GM12878 (cell line): Measurements from ENCODE around the gene RAPH1. TPM values are rescaled to one million over a fixed set of nuclear protein-coding genes. Genes with fewer than 3 reads are reported as not detected.

Experiments
- ATAC-seq: fragments of 200-7000 bp; cut with Tn5 transposase; 3 replicates; pipeline ENCODE4 v1.9.1; 2020; ENCODE audit warnings: mild to moderate bottlenecking, moderate library complexity
- BruUV-seq: library from RNA; stranded (reverse); fragments of 400-500 nt; replicated peaks from 2 replicates; lab custom pipeline; 2021; lab: Mats Ljungman, UMichigan
- CTCF ChIA-PET: fragments of 300-600 bp; sonication (Branson Sonifier 250); formaldehyde crosslinking; extraction: SDS; loops from one replicate; lab custom pipeline; 2021; ENCODE audit warnings: inconsistent platforms; lab: Yijun Ruan, JAX
- POLR2A ChIA-PET: fragments of 350-600 bp; formaldehyde crosslinking; extraction: SDS; loops from one replicate; lab custom pipeline; 2021; ENCODE audit warnings: inconsistent platforms; lab: Charles Lee
- RAD21 ChIA-PET: fragments of 300-600 bp; sonication (Branson Sonifier 250); formaldehyde crosslinking; loops from one replicate; lab custom pipeline; 2023; ENCODE audit warnings: antibody characterized with exemption; ENCODE audit not compliant: unreplicated experiment; lab: Charles Lee
- SMC1A ChIA-PET: fragments of 300-600 bp; sonication (Branson Sonifier 250); formaldehyde crosslinking; loops from one replicate; lab custom pipeline; 2023; ENCODE audit not compliant: unreplicated experiment, uncharacterized antibody; lab: Charles Lee
- DNase-seq: peaks from one replicate; pipeline ENCODE4 v3.0.0-alpha.2; 2011; ENCODE audit warnings: low read depth, low spot score
- FAIRE-seq: peaks from 3 replicates; lab custom pipeline; 2011; peaks lifted over from hg19 to GRCh38; lab: Jason Lieb, UNC
- H2AFZ ChIP-seq: 2 replicates; pipeline ENCODE4 v1.6.0; 2011; ENCODE audit warnings: low read depth, low read length, control low read depth; ENCODE audit not compliant: control insufficient read depth
- H3K27ac ChIP-seq: 2 replicates; pipeline ENCODE4 v1.5.1; 2011; ENCODE audit warnings: control low read depth; ENCODE audit not compliant: control insufficient read depth, insufficient read depth
- H3K27me3 ChIP-seq, 2 experiments: replicated peaks in 1 of 2; 2 replicates each; pipeline versions ENCODE4 v1.6.0 to v1.6.1; 2011; ENCODE audit warnings: low read length in 1 of 2; ENCODE audit not compliant: control insufficient read depth in 2 of 2, insufficient read depth in 2 of 2
- H3K36me3 ChIP-seq, 2 experiments: 2 replicates each; pipeline ENCODE4 v1.5.1; 2011; ENCODE audit warnings: low read length in 1 of 2; ENCODE audit not compliant: control insufficient read depth in 2 of 2, insufficient read depth in 2 of 2
- H3K4me1 ChIP-seq: 2 replicates; pipeline ENCODE4 v1.6.1; 2011; ENCODE audit warnings: mild to moderate bottlenecking, low read length, moderate library complexity, mixed read lengths; ENCODE audit not compliant: control insufficient read depth, insufficient read depth
- H3K4me2 ChIP-seq: 2 replicates; pipeline ENCODE4 v1.6.0; 2011; ENCODE audit warnings: control low read depth; ENCODE audit not compliant: control insufficient read depth, insufficient read depth
- H3K4me3 ChIP-seq: fragments of 200-600 bp; sonication (generic); 2 replicates; pipeline ENCODE4 v1.5.1; 2016
- H3K79me2 ChIP-seq: 2 replicates; pipeline ENCODE4 v1.6.0; 2011; ENCODE audit warnings: low read length; ENCODE audit not compliant: control insufficient read depth, insufficient read depth
- H3K9ac ChIP-seq: 2 replicates; pipeline ENCODE4 v1.8.0; 2011; ENCODE audit warnings: low read length, control low read depth, mixed read lengths; ENCODE audit not compliant: control insufficient read depth, insufficient read depth
- H3K9me3 ChIP-seq: replicated peaks from 3 replicates; pipeline ENCODE4 v1.5.1; 2011; ENCODE audit warnings: mild to moderate bottlenecking, low read length; ENCODE audit not compliant: control insufficient read depth, insufficient read depth
- H4K20me1 ChIP-seq: 2 replicates; pipeline ENCODE4 v1.6.0; 2011; ENCODE audit not compliant: control insufficient read depth, insufficient read depth
- BCLAF1 ChIP-seq: fragments of 450-650 bp; IDR thresholded peaks from 2 replicates; pipeline ENCODE4 v1.6.1; 2017; ENCODE audit warnings: antibody characterized with exemption, mild to moderate bottlenecking, moderate library complexity
- JUNB ChIP-seq: IDR thresholded peaks from 2 replicates; pipeline ENCODE4 v1.6.1; 2016; ENCODE audit warnings: antibody characterized with exemption, mild to moderate bottlenecking
- NFYA ChIP-seq: IDR thresholded peaks from 2 replicates; pipeline ENCODE4 v1.6.1; 2011; ENCODE audit warnings: low read depth, mild to moderate bottlenecking, low read length, improper control_type of control experiment, borderline replicate concordance
- PAX8 ChIP-seq: fragments of 450-650 bp; IDR thresholded peaks from 2 replicates; pipeline ENCODE4 v1.6.1; 2017; ENCODE audit warnings: mild to moderate bottlenecking, moderate library complexity
- RELA ChIP-seq: fragments of 450-650 bp; IDR thresholded peaks from 2 replicates; pipeline ENCODE4 v1.8.0; 2014; ENCODE audit warnings: borderline replicate concordance; ENCODE audit not compliant: partially characterized antibody
- SMARCA5 ChIP-seq: fragments of 450-650 bp; IDR thresholded peaks from 2 replicates; pipeline ENCODE4 v1.6.1; 2017; ENCODE audit warnings: mild to moderate bottlenecking
- ZSCAN29 ChIP-seq: fragments of 450-650 bp; IDR thresholded peaks from 2 replicates; pipeline ENCODE4 v1.6.1; 2017; ENCODE audit warnings: mild to moderate bottlenecking, moderate library complexity
- WGBS: methylation state at CpG from one replicate; pipeline ENCODE4 v1.1.6; 2016; ENCODE audit warnings: low lambda C conversion rate; ENCODE audit not compliant: insufficient replicate concordance, insufficient coverage; ENCODE audit errors: missing lambda C conversion rate; 5-methylcytosine and 5-hydroxymethylcytosine counted together
- in situ Hi-C: fragments of 300-500 bp; cut with MboI; formaldehyde crosslinking; loops from 9 replicates; pipeline ENCODE4 v1.14.3; 2018; ENCODE audit warnings: mixed read lengths
- intact Hi-C: fragments of 100-400 bp; cut with micrococcal nuclease; formaldehyde crosslinking; loops from one replicate; pipeline ENCODE4 v1.14.2; 2022; ENCODE audit not compliant: unreplicated experiment
- polyA plus RNA-seq, 11 experiments: library from polyadenylated mRNA; depleted of rRNA in 4 of 11; unstranded in 6 of 11; stranded (reverse) in 5 of 11; fragments of >200 nt; fragmentation: Nextera tagmentation in 4 of 11; fragmentation: Illumina TruSeq in 1 of 11; extraction: Ambion mirVana in 4 of 11; extraction: Trizol in 1 of 11; gene quantifications; 1 replicate in 1 of 11; 2 replicates in 10 of 11; pipeline versions ENCODE4 v1.2.1 to v1.2.3, GENCODE V29; 2011 to 2016; ENCODE audit warnings: inconsistent platforms in 2 of 11, missing spikeins in 2 of 11, low read depth in 1 of 11
- total RNA-seq, 4 experiments: library from RNA; depleted of rRNA in 3 of 4; stranded (reverse); fragments of >200 nt in 3 of 4; fragmentation: Illumina TruSeq in 1 of 4; extraction: Trizol in 1 of 4; gene quantifications; 2 replicates each; pipeline versions ENCODE4 v1.2.1 to v1.2.3, GENCODE V29; 2013 to 2021

The RAPH1 gene
- total and polyA plus RNA-seq, 10 of the 15 experiments (the other 5 are each of a cell fraction or from before 2014, with no cell fraction given): 0.09 to 0.90 (median 0.21) TPM; not detected in 7

- Histone ChIP-seq H3K79me2 (no peaks in the 10 kb centered on the region), H3K9me3 (no peaks in the 10 kb centered on the region; the same call in 1 of the 3 replicates), H3K27ac (no peak overlapping the region), H3K4me1 (peaks cover 5% of the 10 kb centered on the region; the same call in 1 of the 2 replicates), H2AFZ (no peak overlapping the region), H3K36me3 (no peaks in the 10 kb centered on the region), H3K4me2 (no peak overlapping the region), H4K20me1 (no peaks in the 10 kb centered on the region), H3K9ac (no peak overlapping the region), H3K4me3 (no peak overlapping the region), H3K27me3 (no peaks in the 10 kb centered on the region; a peak in 1 of 4 replicates)
- BruUV-seq: no TSS peak
- TF ChIP-seq JUNB (no peak), RELA (no peak), PAX8 (no peak), SMARCA5 (no peak), ZSCAN29 (no peak), NFYA (no peak), BCLAF1 (no peak)
- no peak for DNase-seq
- WGBS: 57% methylated on average over 6 of the region's 6 CpGs
- POLR2A ChIA-PET: no interaction called here
- intact Hi-C loops (no loop called here), in situ Hi-C loops (no loop called here)
- no peak for ATAC-seq
- SMC1A ChIA-PET: interaction anchor here (0.9 to 1.8 kb wide), 3 partner anchors 9 to 334 kb away, joined by 3 to 5 read pairs (median 4); no protein-coding TSS in a partner anchor
- FAIRE-seq: no peak
- RAD21 ChIA-PET: no interaction called here
- CTCF ChIA-PET: interaction anchor here (1.8 kb wide), 1 partner anchor 9 kb away, joined by 6 read pairs; no protein-coding TSS in a partner anchor
Measured at GRCh38 chr2:203574824-203575223, 39.7 kb upstream of the RAPH1 start.
